Ureter (tissue), 1 donor: Measurements from ENCODE around the gene SSNA1. TPM values are rescaled to one million over a fixed set of nuclear protein-coding genes. Genes with fewer than 3 reads are reported as not detected.

Experiments used
- DNase-seq: peaks from one replicate; pipeline ENCODE4 v3.0.0-alpha.2; 2020; ENCODE audit warnings: low spot score
- total RNA-seq: library from RNA; stranded (reverse); gene quantifications from one replicate; pipeline ENCODE4 v1.2.4, GENCODE V29; 2023
- donor health status: DM: yes; HTN: yes; CAD: no.

The SSNA1 gene
- total RNA-seq, 1 donor from 2014 or later = 58.3 TPM

- DNase-seq = no peak
Observed at GRCh38 chr9:137152844-137153405, 35.6 kb upstream of the SSNA1 start.

GRCh38 chr9:137156567-137157375, 31.7 kb upstream of the SSNA1 start:
- no peak for DNase-seq

GRCh38 chr9:137157618-137158415, 30.7 kb upstream of the SSNA1 start:
- DNase-seq = no peak

GRCh38 chr9:137158625-137159024, 29.9 kb upstream of the SSNA1 start:
- DNase-seq = no peak

- no peak for DNase-seq
Observed at GRCh38 chr9:137159105-137160053, 29.1 kb upstream of the SSNA1 start.

GRCh38 chr9:137160054-137160425, 28.4 kb upstream of the SSNA1 start:
- no peak for DNase-seq

- DNase-seq = no peak
Observed at GRCh38 chr9:137160716-137161557, 27.5 kb upstream of the SSNA1 start.

GRCh38 chr9:137161558-137162486, 26.7 kb upstream of the SSNA1 start:
- no peak for DNase-seq

- DNase-seq = no peak
Observed at GRCh38 chr9:137162505-137163364, 25.7 kb upstream of the SSNA1 start.

- DNase-seq = no peak
Observed at GRCh38 chr9:137163365-137163715, 25.1 kb upstream of the SSNA1 start.

GRCh38 chr9:137163805-137164204, 24.7 kb upstream of the SSNA1 start:
- DNase-seq = no peak

GRCh38 chr9:137164370-137165249, 23.9 kb upstream of the SSNA1 start:
- no peak for DNase-seq

- no peak for DNase-seq
Observed at GRCh38 chr9:137165250-137165836, 23.1 kb upstream of the SSNA1 start.

GRCh38 chr9:137166380-137167229, 21.9 kb upstream of the SSNA1 start:
- DNase-seq = no peak

- no peak for DNase-seq
Observed at GRCh38 chr9:137167277-137167746, 21.2 kb upstream of the SSNA1 start.
